Mucosa of descending colon (tissue), 3 donors: ENCODE results near the gene SNRNP70. TPM values are rescaled to one million over a fixed set of nuclear protein-coding genes. Genes with fewer than 3 reads are reported as not detected.
"Not testable (repeated sequence)": the region's sequence is repeated elsewhere in the genome, so short reads cannot be mapped to it uniquely, and the experiment has no call there.

Experiments used
- ATAC-seq: fragments of 200-7000 bp; cut with Tn5 transposase; one replicate; pipeline ENCODE4 v1.9.1; 2020; ENCODE audit warnings: mild to moderate bottlenecking, moderate library complexity
- DNase-seq, 3 donors: peaks; one replicate each; pipeline ENCODE4 v3.0.0-alpha.2; 2020
- H3K36me3 ChIP-seq: fragments of 200-600 bp; one replicate; pipeline ENCODE4 v1.8.0; 2021; ENCODE audit warnings: low read depth, mild to moderate bottlenecking
- H3K4me1 ChIP-seq: fragments of 200-600 bp; one replicate; pipeline ENCODE4 v1.8.0; 2021; ENCODE audit warnings: low read depth, mild to moderate bottlenecking
- H3K4me3 ChIP-seq: fragments of 200-600 bp; one replicate; pipeline ENCODE4 v1.8.0; 2021; ENCODE audit warnings: mild to moderate bottlenecking
- H3K9me3 ChIP-seq: fragments of 200-600 bp; one replicate; pipeline ENCODE4 v1.8.0; 2021; ENCODE audit warnings: mild to moderate bottlenecking
- intact Hi-C, 2 donors: fragments of 100-400 bp; cut with DNase I in 1 of 2; cut with micrococcal nuclease in 1 of 2; formaldehyde crosslinking; loops; one replicate each; pipeline versions ENCODE4 v1.11.0 to v1.11.1; 2022; cut with DNase I, micrococcal nuclease
- total RNA-seq, 3 donors: library from RNA; stranded (reverse); fragmentation: NEBNext Ultra II Directional in 2 of 3; extraction: Animal tissue kit (Norgen Biotek cat#: 25700) in 2 of 3; gene quantifications; one replicate each; pipeline versions ENCODE4 v1.2.1 to v1.2.4, GENCODE V29; 2021 to 2023
- TF ChIP-seq, protein P1 (sequence below): fragments of 200-600 bp; IDR thresholded peaks from one replicate; pipeline ENCODE4 v1.8.0; 2022; ENCODE audit warnings: antibody characterized with exemption, mild to moderate bottlenecking
- donor health status: DM: no; HTN: no; CAD: no; lungs with moderate emphysema.
- donor health status: DM: no; HTN: no; CAD: no.
- donor health status: DM: no; HTN: yes; CAD: no.

SNRNP70 gene
- total RNA-seq, 3 donors from 2014 or later = 136 to 257 (median 200) TPM

DNA sequence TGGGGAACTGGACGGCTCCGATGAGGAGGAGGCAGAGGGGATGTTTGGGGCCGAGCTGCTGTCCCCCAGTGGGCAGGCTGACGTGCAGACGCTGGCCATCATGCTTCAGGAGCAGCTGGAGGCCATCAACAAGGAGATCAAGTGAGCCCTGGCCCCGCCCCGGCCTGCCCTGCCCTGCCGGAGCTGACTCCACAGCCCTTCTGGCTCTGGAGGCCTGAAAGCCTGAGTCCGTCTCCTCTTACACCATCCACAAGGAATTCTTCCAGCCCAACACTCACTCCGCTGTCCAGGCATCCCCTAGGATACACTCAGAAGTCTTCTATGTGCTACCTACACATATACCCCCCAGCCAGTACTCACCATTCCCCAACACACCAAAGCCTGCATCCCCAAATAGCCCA is 51.5 kb downstream of the SNRNP70 start:
- no peaks in the 10 kb centered on the region for H3K36me3 ChIP-seq
- TF ChIP-seq, protein P1, sequence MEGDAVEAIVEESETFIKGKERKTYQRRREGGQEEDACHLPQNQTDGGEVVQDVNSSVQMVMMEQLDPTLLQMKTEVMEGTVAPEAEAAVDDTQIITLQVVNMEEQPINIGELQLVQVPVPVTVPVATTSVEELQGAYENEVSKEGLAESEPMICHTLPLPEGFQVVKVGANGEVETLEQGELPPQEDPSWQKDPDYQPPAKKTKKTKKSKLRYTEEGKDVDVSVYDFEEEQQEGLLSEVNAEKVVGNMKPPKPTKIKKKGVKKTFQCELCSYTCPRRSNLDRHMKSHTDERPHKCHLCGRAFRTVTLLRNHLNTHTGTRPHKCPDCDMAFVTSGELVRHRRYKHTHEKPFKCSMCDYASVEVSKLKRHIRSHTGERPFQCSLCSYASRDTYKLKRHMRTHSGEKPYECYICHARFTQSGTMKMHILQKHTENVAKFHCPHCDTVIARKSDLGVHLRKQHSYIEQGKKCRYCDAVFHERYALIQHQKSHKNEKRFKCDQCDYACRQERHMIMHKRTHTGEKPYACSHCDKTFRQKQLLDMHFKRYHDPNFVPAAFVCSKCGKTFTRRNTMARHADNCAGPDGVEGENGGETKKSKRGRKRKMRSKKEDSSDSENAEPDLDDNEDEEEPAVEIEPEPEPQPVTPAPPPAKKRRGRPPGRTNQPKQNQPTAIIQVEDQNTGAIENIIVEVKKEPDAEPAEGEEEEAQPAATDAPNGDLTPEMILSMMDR = no peak
- H3K4me1 ChIP-seq = peaks cover 23% of the 10 kb centered on the region
- peak; percentile 11 for ATAC-seq
- peak; percentile 57 to 74 (median 69) for DNase-seq
- H3K4me3 ChIP-seq = no peak overlapping the region
- no peaks in the 10 kb centered on the region for H3K9me3 ChIP-seq
- intact Hi-C loops = no loop called here

DNA sequence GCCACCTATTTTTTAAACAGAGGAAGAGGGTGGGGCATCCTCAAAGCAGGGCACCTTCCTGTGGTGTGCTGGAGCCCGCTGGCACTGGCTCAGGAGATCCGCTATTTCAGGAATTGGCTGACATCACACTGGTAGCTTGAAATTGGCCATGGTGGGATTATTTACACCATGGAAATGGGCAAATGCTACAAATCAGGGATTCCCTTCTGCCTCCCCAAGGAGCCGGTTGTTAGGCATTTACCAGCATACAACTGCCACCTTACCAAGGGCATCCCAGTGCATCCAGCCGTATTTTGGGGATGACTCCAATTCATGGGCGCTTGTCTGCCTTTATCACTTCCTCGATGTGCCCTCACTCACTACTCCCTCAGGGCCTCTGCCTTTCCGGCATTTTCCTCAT is 55.7 kb downstream of the SNRNP70 start:
- no peak for DNase-seq
- intact Hi-C loops = loop anchor here (10.0 kb wide), 1 partner anchor 46 kb away; no protein-coding TSS in a partner anchor
- Histone ChIP-seq H3K36me3 (no peaks in the 10 kb centered on the region), H3K4me3 (no peak overlapping the region), H3K4me1 (peaks cover 21% of the 10 kb centered on the region), H3K9me3 (no peaks in the 10 kb centered on the region)
- TF ChIP-seq, protein P1 = no peak
- ATAC-seq = no peak

DNA sequence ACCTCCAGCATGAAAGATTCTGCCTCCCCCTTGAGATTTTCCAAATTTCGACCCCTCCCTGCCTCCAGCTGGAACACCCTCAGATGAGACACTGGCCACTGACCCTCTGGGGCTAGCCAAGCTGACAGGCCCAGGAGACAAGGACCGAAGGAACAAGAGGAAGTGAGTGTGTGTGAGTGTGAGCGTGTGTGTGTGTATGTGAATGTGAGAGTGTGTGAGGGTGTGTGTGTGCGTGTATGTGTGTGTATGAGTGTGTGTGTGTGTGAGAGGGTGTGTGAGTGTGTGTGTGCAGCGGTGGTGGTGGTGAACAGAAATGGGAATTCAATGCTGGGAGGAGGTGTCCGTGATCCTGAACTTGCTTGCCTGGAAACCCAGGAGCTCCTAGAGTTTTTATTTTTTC is 56.1 kb downstream of the SNRNP70 start:
- TF ChIP-seq, protein P1 = no peak
- ATAC-seq = no peak
- Histone ChIP-seq H3K36me3 (no peaks in the 10 kb centered on the region), H3K9me3 (no peaks in the 10 kb centered on the region), H3K4me1 (peaks cover 21% of the 10 kb centered on the region), H3K4me3 (no peak overlapping the region)
- no peak for DNase-seq
- intact Hi-C loops = loop anchor here (10.0 kb wide), 1 partner anchor 47 kb away; no protein-coding TSS in a partner anchor

DNA sequence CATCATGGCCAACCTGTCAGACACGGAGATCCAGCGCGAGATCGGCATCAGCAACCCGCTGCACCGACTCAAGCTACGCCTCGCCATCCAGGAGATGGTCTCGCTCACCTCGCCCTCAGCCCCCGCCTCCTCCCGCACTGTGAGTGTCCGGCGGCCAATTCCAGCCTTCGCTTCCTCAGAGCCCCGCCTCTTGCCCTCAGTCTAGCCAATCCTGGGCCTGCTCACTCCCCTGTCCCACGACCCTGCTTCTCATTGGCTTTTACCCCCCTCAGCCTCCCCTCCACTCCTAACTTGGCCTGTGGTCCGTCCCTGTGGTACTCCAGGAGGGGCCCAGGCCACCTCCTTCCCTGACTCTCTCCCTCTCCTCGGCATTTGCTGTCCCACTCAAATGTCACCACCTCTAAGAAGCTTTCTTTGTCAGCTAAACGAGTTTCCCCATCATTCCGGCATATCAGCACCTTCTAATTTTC is 57.6 kb downstream of the SNRNP70 start:
- intact Hi-C loops = loop anchor here (10.0 kb wide), 1 partner anchor 48 kb away; no protein-coding TSS in a partner anchor
- Histone ChIP-seq H3K4me3 (no peak overlapping the region), H3K36me3 (no peaks in the 10 kb centered on the region), H3K4me1 (peaks cover 19% of the 10 kb centered on the region), H3K9me3 (no peaks in the 10 kb centered on the region)
- TF ChIP-seq, protein P1 = no peak
- DNase-seq (peak; percentile 89 to 91 (median 90)), ATAC-seq (peak; percentile 94)

DNA sequence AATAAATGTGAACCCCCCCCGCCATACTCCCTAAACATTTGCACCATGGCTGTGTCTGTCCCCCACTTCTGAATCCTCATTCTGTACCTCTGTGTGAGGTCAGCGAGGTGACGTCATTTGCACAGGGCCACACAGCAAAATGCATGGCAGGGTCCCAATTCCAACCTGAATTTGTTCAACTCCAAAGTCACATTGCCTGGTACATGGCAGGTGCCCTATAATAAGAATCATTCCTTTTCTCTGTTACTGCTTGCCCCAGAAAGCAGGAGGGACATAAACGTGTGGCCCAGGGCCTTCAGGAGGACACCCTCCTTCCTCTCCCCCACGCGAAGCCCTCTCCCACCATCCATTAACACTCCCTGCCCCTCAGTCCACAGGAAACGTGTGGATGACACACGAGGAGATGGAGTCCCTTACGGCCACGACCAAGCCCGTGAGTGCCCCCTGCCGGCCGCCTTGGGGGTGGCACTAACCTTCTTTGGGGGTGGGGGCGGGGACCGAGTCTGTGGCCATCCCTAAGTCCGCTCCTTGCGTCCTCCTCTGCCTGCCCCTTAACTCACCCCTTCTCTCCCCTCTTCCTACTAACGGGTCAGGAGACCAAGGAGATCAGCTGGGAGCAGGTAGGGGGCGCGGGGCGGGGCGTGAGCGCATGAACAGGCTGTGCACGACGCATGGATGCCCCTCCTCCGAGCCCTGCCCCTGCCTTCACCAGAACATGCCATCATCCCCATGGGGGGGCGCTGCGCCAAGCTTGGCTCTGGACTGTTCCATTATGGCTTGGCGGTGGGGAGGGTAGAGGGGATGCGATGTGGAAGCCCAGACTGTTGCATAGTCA is 60.5 kb downstream of the SNRNP70 start:
- ATAC-seq (peak; percentile 29), DNase-seq (peak; percentile 80 to 91 (median 90))
- Histone ChIP-seq H3K36me3 (no peaks in the 10 kb centered on the region), H3K9me3 (no peaks in the 10 kb centered on the region), H3K4me1 (peaks cover 24% of the 10 kb centered on the region), H3K4me3 (no peak overlapping the region)
- TF ChIP-seq, protein P1 = peak; percentile 66
- intact Hi-C loops = loop anchor here (10.0 kb wide), 1 partner anchor 51 kb away; no protein-coding TSS in a partner anchor

DNA sequence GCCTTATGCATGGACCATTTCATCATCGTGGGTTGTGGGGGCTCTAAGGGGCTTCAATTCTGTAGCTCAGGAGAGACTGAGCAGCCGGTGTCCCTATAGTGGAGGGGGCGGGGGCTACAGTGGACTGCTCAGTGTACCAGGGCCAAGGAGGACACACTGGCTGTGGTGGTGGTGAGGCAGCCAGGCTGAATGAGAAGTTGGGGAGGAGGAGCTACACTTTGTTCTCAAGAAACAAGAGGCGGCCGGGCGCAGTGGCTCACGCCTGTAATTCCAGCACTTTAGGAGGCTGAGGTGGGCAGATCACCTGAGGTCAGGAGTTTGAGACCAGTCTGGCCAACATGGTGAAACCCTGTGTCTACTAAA is 61.1 kb downstream of the SNRNP70 start:
- intact Hi-C loops = loop anchor here (10.0 kb wide), 1 partner anchor 52 kb away; no protein-coding TSS in a partner anchor
- H3K4me3 ChIP-seq, H3K9me3 ChIP-seq, H3K36me3 ChIP-seq, DNase-seq, ATAC-seq: not testable (repeated sequence)
- peaks cover 29% of the 10 kb centered on the region for H3K4me1 ChIP-seq
